ENCODE measurements around the gene TMEM132C. TPM values are rescaled to one million over a fixed set of nuclear protein-coding genes. Genes with fewer than 3 reads are reported as not detected.

Gene TMEM132C
- total RNA-seq, 1 donor from 2014 or later = 3.9 TPM

DNA sequence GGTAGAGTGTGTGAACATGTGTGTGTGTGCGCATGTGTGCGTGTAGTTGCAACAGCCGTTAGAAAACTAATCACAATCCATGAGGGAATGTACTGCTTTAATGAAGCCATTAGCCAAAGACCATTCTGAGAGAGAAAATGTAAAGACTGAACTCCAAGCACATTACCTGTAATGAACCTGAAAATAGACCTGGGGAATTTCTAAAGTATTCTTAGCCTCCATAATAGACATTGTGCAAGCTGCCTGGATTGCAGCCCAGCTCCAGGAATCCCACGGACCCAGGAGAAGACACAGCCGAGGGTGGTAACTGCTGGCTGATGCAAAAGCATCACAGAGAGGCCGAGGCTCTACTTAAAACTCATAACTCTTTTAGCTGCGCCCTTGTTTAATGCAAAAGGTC, 400.2 kb downstream of the TMEM132C start:
- no peaks in the 10 kb centered on the region for H3K36me3 ChIP-seq
- TF ChIP-seq EZH2 (IDR thresholded peaks at IDR 0.05) (no peak), EZH2phosphoT487 (IDR thresholded peaks at IDR 0.05) (no peak)
- TF ChIP-seq, protein P1, sequence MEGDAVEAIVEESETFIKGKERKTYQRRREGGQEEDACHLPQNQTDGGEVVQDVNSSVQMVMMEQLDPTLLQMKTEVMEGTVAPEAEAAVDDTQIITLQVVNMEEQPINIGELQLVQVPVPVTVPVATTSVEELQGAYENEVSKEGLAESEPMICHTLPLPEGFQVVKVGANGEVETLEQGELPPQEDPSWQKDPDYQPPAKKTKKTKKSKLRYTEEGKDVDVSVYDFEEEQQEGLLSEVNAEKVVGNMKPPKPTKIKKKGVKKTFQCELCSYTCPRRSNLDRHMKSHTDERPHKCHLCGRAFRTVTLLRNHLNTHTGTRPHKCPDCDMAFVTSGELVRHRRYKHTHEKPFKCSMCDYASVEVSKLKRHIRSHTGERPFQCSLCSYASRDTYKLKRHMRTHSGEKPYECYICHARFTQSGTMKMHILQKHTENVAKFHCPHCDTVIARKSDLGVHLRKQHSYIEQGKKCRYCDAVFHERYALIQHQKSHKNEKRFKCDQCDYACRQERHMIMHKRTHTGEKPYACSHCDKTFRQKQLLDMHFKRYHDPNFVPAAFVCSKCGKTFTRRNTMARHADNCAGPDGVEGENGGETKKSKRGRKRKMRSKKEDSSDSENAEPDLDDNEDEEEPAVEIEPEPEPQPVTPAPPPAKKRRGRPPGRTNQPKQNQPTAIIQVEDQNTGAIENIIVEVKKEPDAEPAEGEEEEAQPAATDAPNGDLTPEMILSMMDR (IDR thresholded peaks at IDR 0.05) = no peak
- no peaks in the 10 kb centered on the region for H3F3A ChIP-seq (ENCODE audit: low read depth)
- no peak overlapping the region for H3K9ac ChIP-seq
- H3K4me2 ChIP-seq = no peak overlapping the region
- no peak overlapping the region for H3K27ac ChIP-seq
- H3K27me3 ChIP-seq = no peaks in the 10 kb centered on the region
- Mint-ChIP-seq H3K27ac (peak overlapping the region; percentile 27), H3K36me3 (peaks cover 42% of the 10 kb centered on the region), H3K4me1 (peaks cover 2% of the 10 kb centered on the region), H3K9me3 (no peaks in the 10 kb centered on the region), H3K4me3 (no peak overlapping the region), H3K27me3 (ENCODE audit: insufficient read depth, low read depth) (no peaks in the 10 kb centered on the region)
- H2AFZ ChIP-seq (replicated peaks) = no peak overlapping the region
- H3K79me2 ChIP-seq (ENCODE audit: low read depth) = no peaks in the 10 kb centered on the region
- no peak overlapping the region for H3K4me3 ChIP-seq
- no peaks in the 10 kb centered on the region for H4K20me1 ChIP-seq (ENCODE audit: low read depth)
- no peaks in the 10 kb centered on the region for H3K4me1 ChIP-seq
- no peak for DNase-seq (ENCODE audit: low spot score)
- H3K9me3 ChIP-seq (ENCODE audit: low read depth) = no peaks in the 10 kb centered on the region

DNA sequence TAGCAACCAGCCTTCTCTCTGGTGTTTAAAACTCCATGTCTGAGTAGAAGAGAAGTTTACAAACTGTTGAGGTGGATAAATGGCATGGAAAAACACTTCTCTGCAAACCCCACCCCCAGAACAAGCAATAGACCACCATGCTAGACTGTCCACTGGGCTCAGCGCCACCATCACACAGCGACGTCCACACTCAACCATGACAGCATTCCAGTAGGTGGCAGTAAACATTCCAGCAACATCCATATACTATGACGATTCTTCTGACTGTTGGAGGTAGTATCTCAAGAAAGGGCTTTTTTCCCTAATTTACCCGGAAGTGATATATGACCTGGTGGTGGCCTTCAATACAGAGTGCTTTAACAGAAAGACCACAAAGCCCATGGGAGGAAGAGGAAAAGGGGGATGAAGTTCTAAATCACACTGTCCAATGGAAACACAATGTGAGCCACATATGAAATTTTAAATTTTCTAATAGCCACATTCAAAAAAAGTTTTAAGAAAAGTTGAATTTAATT, 404.6 kb downstream of the TMEM132C start:
- TF ChIP-seq, protein P1 (IDR thresholded peaks at IDR 0.05) = peak; percentile 38
- TF ChIP-seq EZH2phosphoT487 (IDR thresholded peaks at IDR 0.05) = no peak
- Histone ChIP-seq H3K9ac (no peak overlapping the region), H3K4me1 (no peaks in the 10 kb centered on the region), H3K9me3 (ENCODE audit: low read depth) (no peaks in the 10 kb centered on the region), H3K4me2 (no peak overlapping the region), H3K27me3 (no peaks in the 10 kb centered on the region), H3K79me2 (ENCODE audit: low read depth) (no peaks in the 10 kb centered on the region), H2AFZ (replicated peaks) (no peak overlapping the region), H3K4me3 (no peak overlapping the region), H3F3A (ENCODE audit: low read depth) (no peaks in the 10 kb centered on the region), H3K36me3 (no peaks in the 10 kb centered on the region), H3K27ac (no peak overlapping the region), H4K20me1 (ENCODE audit: low read depth) (no peaks in the 10 kb centered on the region)
- Mint-ChIP-seq H3K4me1 (peaks cover 5% of the 10 kb centered on the region), H3K9me3 (no peaks in the 10 kb centered on the region), H3K36me3 (peaks cover 61% of the 10 kb centered on the region), H3K4me3 (no peak overlapping the region), H3K27ac (no peak overlapping the region), H3K27me3 (ENCODE audit: insufficient read depth, low read depth) (no peaks in the 10 kb centered on the region)
- DNase-seq (ENCODE audit: low spot score) = no peak

DNA sequence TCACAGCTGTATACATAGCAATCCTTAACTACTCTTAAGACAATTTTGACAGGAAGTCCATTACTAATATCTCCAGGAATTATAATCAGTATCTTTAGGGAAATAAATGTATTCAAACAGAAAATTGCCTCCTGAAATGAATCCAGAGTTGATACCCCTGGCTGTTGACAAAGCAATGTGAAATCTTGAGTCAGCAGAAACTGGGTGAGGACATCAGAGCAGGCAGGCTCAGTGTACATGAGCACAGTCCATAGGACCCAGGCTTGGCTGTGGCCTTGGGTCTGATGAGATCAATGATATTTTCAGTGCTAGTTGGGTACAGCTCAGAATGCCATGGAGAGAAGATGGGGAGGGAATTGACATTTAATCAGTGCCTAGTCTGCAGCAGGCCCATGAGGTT, 405.5 kb downstream of the TMEM132C start:
- Histone ChIP-seq H3K9me3 (ENCODE audit: low read depth) (no peaks in the 10 kb centered on the region), H3K4me1 (no peaks in the 10 kb centered on the region), H3K36me3 (no peaks in the 10 kb centered on the region), H3K79me2 (ENCODE audit: low read depth) (no peaks in the 10 kb centered on the region), H2AFZ (replicated peaks) (no peak overlapping the region), H3K4me2 (no peak overlapping the region), H3K27me3 (no peaks in the 10 kb centered on the region), H4K20me1 (ENCODE audit: low read depth) (no peaks in the 10 kb centered on the region), H3F3A (ENCODE audit: low read depth) (no peaks in the 10 kb centered on the region), H3K4me3 (no peak overlapping the region), H3K9ac (no peak overlapping the region), H3K27ac (no peak overlapping the region)
- Mint-ChIP-seq H3K27me3 (ENCODE audit: insufficient read depth, low read depth) (no peaks in the 10 kb centered on the region), H3K27ac (no peak overlapping the region), H3K9me3 (no peaks in the 10 kb centered on the region), H3K4me3 (no peak overlapping the region), H3K4me1 (peaks cover 5% of the 10 kb centered on the region), H3K36me3 (peaks cover 59% of the 10 kb centered on the region)
- no peak for DNase-seq (ENCODE audit: low spot score)
- TF ChIP-seq EZH2phosphoT487 (IDR thresholded peaks at IDR 0.05) = no peak
- TF ChIP-seq, protein P1 (IDR thresholded peaks at IDR 0.05) = no peak
- no peak for TF ChIP-seq EZH2 (IDR thresholded peaks at IDR 0.05)
